SK-N-SH treated with all-trans-retinoic acid at 6 μM for 48 hours (cell line): ENCODE data around the gene C9orf85.

Experiments
- BACH2 ChIP-seq: fragments of 250-450 bp; sonication (Bioruptor Pico); IDR thresholded peaks from 2 replicates; pipeline ENCODE4 v1.9.0; 2021; ENCODE audit warnings: mild to moderate bottlenecking, borderline replicate concordance
- ZFP3 ChIP-seq: fragments of 250-450 bp; sonication (Bioruptor Pico); IDR thresholded peaks from 2 replicates; pipeline ENCODE4 v1.5.0; 2020; ENCODE audit warnings: mild to moderate bottlenecking, moderate library complexity
- TF ChIP-seq, protein P1 (sequence below): fragments of 250-450 bp; sonication (Bioruptor Pico); IDR thresholded peaks from 2 replicates; pipeline ENCODE4 v1.8.0; 2020; ENCODE audit warnings: mild to moderate bottlenecking, moderate library complexity, borderline replicate concordance

- TF ChIP-seq BACH2 (CRISPR knock-in tag) (no peak), ZFP3 (CRISPR knock-in tag) (no peak)
- TF ChIP-seq, protein P1, sequence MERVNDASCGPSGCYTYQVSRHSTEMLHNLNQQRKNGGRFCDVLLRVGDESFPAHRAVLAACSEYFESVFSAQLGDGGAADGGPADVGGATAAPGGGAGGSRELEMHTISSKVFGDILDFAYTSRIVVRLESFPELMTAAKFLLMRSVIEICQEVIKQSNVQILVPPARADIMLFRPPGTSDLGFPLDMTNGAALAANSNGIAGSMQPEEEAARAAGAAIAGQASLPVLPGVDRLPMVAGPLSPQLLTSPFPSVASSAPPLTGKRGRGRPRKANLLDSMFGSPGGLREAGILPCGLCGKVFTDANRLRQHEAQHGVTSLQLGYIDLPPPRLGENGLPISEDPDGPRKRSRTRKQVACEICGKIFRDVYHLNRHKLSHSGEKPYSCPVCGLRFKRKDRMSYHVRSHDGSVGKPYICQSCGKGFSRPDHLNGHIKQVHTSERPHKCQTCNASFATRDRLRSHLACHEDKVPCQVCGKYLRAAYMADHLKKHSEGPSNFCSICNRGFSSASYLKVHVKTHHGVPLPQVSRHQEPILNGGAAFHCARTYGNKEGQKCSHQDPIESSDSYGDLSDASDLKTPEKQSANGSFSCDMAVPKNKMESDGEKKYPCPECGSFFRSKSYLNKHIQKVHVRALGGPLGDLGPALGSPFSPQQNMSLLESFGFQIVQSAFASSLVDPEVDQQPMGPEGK, result no peak
Measured at GRCh38 chr9:71916834-71917534, 5.5 kb downstream of the C9orf85 start.
